ENCODE measurements around the gene CCM2.

CCM2 gene

GRCh38 chr7:44984478-44984758 lies 15.6 kb upstream of the CCM2 start:
- peaks cover 40% of the 10 kb centered on the region for H3F3A ChIP-seq (ENCODE audit: insufficient read depth, low read length)
- peaks cover 13% of the 10 kb centered on the region; the same call in 1 of the 2 replicates for H3K36me3 ChIP-seq (replicated peaks; ENCODE audit: insufficient read depth, low read length)
- no peak for DNase-seq
- H4K20me1 ChIP-seq (ENCODE audit: insufficient read depth, low read length), result no peaks in the 10 kb centered on the region
- H3K4me1 ChIP-seq (ENCODE audit: low read length), result peaks cover 44% of the 10 kb centered on the region
- no peaks in the 10 kb centered on the region for H3K9me2 ChIP-seq (replicated peaks; ENCODE audit: insufficient read depth, low read length)
- no peaks in the 10 kb centered on the region for H3K27me3 ChIP-seq (replicated peaks; ENCODE audit: insufficient read depth, low read length)
- peaks cover 30% of the 10 kb centered on the region for H3K79me2 ChIP-seq (ENCODE audit: low read length)
- H2AFZ ChIP-seq (ENCODE audit: low read length), result no peak overlapping the region
- H3K9me3 ChIP-seq (replicated peaks; ENCODE audit: insufficient read depth, low read length), result no peaks in the 10 kb centered on the region
- H3K9ac ChIP-seq (ENCODE audit: low read length), result peak overlapping the region; percentile 84; the same call in 1 of the 2 replicates
- TF ChIP-seq CTCF (IDR thresholded peaks at IDR 0.05; ENCODE audit: low read length) (no peak), EZH2phosphoT487 (IDR thresholded peaks at IDR 0.05; ENCODE audit: low read length) (no peak), EZH2 (optimal IDR thresholded peaks at IDR 0.05; ENCODE audit: low read depth, low read length) (no peak)
- H3K4me3 ChIP-seq (ENCODE audit: low read length), result peak overlapping the region; percentile 78
- no peak overlapping the region for H3K27ac ChIP-seq (ENCODE audit: low read length)
- H3K4me2 ChIP-seq (ENCODE audit: low read depth, low read length), result peak overlapping the region; percentile 85

GRCh38 chr7:44985033-44985695 lies 14.8 kb upstream of the CCM2 start:
- H3K27ac ChIP-seq (ENCODE audit: low read length), result peak overlapping the region; percentile 51; the same call in 1 of the 2 replicates
- peaks cover 40% of the 10 kb centered on the region for H3F3A ChIP-seq (ENCODE audit: insufficient read depth, low read length)
- peak overlapping the region; percentile 78 for H3K4me3 ChIP-seq (ENCODE audit: low read length)
- TF ChIP-seq EZH2 (optimal IDR thresholded peaks at IDR 0.05; ENCODE audit: low read depth, low read length), result no peak
- TF ChIP-seq CTCF (IDR thresholded peaks at IDR 0.05; ENCODE audit: low read length), result no peak
- TF ChIP-seq EZH2phosphoT487 (IDR thresholded peaks at IDR 0.05; ENCODE audit: low read length), result no peak
- H3K36me3 ChIP-seq (replicated peaks; ENCODE audit: insufficient read depth, low read length), result peaks cover 13% of the 10 kb centered on the region; the same call in 1 of the 2 replicates
- H3K4me1 ChIP-seq (ENCODE audit: low read length), result peaks cover 44% of the 10 kb centered on the region
- no peak for DNase-seq
- H3K9me2 ChIP-seq (replicated peaks; ENCODE audit: insufficient read depth, low read length), result no peaks in the 10 kb centered on the region
- peak overlapping the region; percentile 84 for H3K9ac ChIP-seq (ENCODE audit: low read length)
- no peaks in the 10 kb centered on the region for H3K9me3 ChIP-seq (replicated peaks; ENCODE audit: insufficient read depth, low read length)
- H2AFZ ChIP-seq (ENCODE audit: low read length), result no peak overlapping the region
- peak overlapping the region; percentile 85 for H3K4me2 ChIP-seq (ENCODE audit: low read depth, low read length)
- H3K79me2 ChIP-seq (ENCODE audit: low read length), result peaks cover 30% of the 10 kb centered on the region
- H4K20me1 ChIP-seq (ENCODE audit: insufficient read depth, low read length), result no peaks in the 10 kb centered on the region
- H3K27me3 ChIP-seq (replicated peaks; ENCODE audit: insufficient read depth, low read length), result no peaks in the 10 kb centered on the region

- DNase-seq, result no peak
- Histone ChIP-seq H3K9ac (ENCODE audit: low read length) (peak overlapping the region; percentile 84), H2AFZ (ENCODE audit: low read length) (no peak overlapping the region), H3K4me2 (ENCODE audit: low read depth, low read length) (peak overlapping the region; percentile 85), H3K36me3 (replicated peaks; ENCODE audit: insufficient read depth, low read length) (peaks cover 13% of the 10 kb centered on the region; the same call in 1 of the 2 replicates), H3K9me2 (replicated peaks; ENCODE audit: insufficient read depth, low read length) (no peaks in the 10 kb centered on the region), H3K4me3 (ENCODE audit: low read length) (peak overlapping the region; percentile 78), H3F3A (ENCODE audit: insufficient read depth, low read length) (peaks cover 37% of the 10 kb centered on the region), H4K20me1 (ENCODE audit: insufficient read depth, low read length) (no peaks in the 10 kb centered on the region), H3K27me3 (replicated peaks; ENCODE audit: insufficient read depth, low read length) (no peaks in the 10 kb centered on the region), H3K9me3 (replicated peaks; ENCODE audit: insufficient read depth, low read length) (no peaks in the 10 kb centered on the region), H3K79me2 (ENCODE audit: low read length) (peaks cover 30% of the 10 kb centered on the region), H3K27ac (ENCODE audit: low read length) (peak overlapping the region; percentile 51), H3K4me1 (ENCODE audit: low read length) (peaks cover 37% of the 10 kb centered on the region)
- TF ChIP-seq EZH2 (optimal IDR thresholded peaks at IDR 0.05; ENCODE audit: low read depth, low read length), result no peak
- TF ChIP-seq EZH2phosphoT487 (IDR thresholded peaks at IDR 0.05; ENCODE audit: low read length), result no peak
- TF ChIP-seq CTCF (IDR thresholded peaks at IDR 0.05; ENCODE audit: low read length), result no peak
Observed at GRCh38 chr7:44985900-44986217, 14.1 kb upstream of the CCM2 start.
